Colonic mucosa (tissue), 4 donors: ENCODE data around the gene PPARG. TPM values are rescaled to one million over a fixed set of nuclear protein-coding genes. Genes with fewer than 3 reads are reported as not detected.

Source experiments
- DNase-seq: peaks from one replicate; pipeline ENCODE4 v3.0.0-alpha.2; 2020
- H3K27ac ChIP-seq: fragments of 200-600 bp; one replicate; pipeline ENCODE4 v1.8.0; 2021
- H3K27me3 ChIP-seq: fragments of 200-600 bp; one replicate; pipeline ENCODE4 v1.8.0; 2021
- H3K36me3 ChIP-seq: fragments of 200-600 bp; one replicate; pipeline ENCODE4 v1.8.0; 2021
- H3K4me1 ChIP-seq: fragments of 200-600 bp; one replicate; pipeline ENCODE4 v1.8.0; 2021; ENCODE audit warnings: mild to moderate bottlenecking
- H3K4me3 ChIP-seq: fragments of 200-600 bp; one replicate; pipeline ENCODE4 v1.8.0; 2021
- H3K9ac ChIP-seq, 2 donors: one replicate each; pipeline ENCODE4 v1.7.0; 2013; ENCODE audit warnings: control low read depth in 2 of 2, low read depth in 2 of 2, low read length in 2 of 2
- H3K9me3 ChIP-seq: fragments of 200-600 bp; one replicate; pipeline ENCODE4 v1.8.0; 2021
- CTCF ChIP-seq: fragments of 200-600 bp; IDR thresholded peaks from one replicate; pipeline ENCODE4 v1.8.0; 2022; ENCODE audit warnings: antibody characterized with exemption, mild to moderate bottlenecking
- intact Hi-C: fragments of 100-400 bp; cut with DNase I; formaldehyde crosslinking; loops from one replicate; pipeline ENCODE4 v1.14.1; 2022
- total RNA-seq, 2 donors: library from RNA; stranded (reverse); fragmentation: NEBNext Ultra II Directional in 1 of 2; extraction: Animal tissue kit (Norgen Biotek cat#: 25700) in 1 of 2; gene quantifications; one replicate each; pipeline ENCODE4 v1.2.1, GENCODE V29; 2021
- donor health status: healthy.
- donor health status: DM: no; HTN: no; CAD: no.
- donor health status: DM: no; HTN: no; CAD: no.

Gene PPARG
- total RNA-seq, 2 donors from 2014 or later = 85.2 to 169 TPM

- intact Hi-C loops = no loop called here
- TF ChIP-seq CTCF = no peak
These were observed 23.4 kb upstream of the PPARG start for GRCh38 chr3:12265508-12265907.

GRCh38 chr3:12266038-12266437 lies 22.8 kb upstream of the PPARG start:
- intact Hi-C loops = no loop called here
- Histone ChIP-seq H3K36me3 (no peaks in the 10 kb centered on the region), H3K9ac (no peak overlapping the region), H3K27ac (no peak overlapping the region), H3K9me3 (no peaks in the 10 kb centered on the region), H3K27me3 (no peaks in the 10 kb centered on the region), H3K4me1 (no peaks in the 10 kb centered on the region), H3K4me3 (no peak overlapping the region)
- no peak for DNase-seq
- TF ChIP-seq CTCF = no peak

More at GRCh38 chr3:12265508-12265907, 23.4 kb upstream of the PPARG start:
- no peaks in the 10 kb centered on the region for H3K36me3 ChIP-seq
- H3K4me1 ChIP-seq = no peaks in the 10 kb centered on the region
- no peak overlapping the region for H3K27ac ChIP-seq
- no peaks in the 10 kb centered on the region for H3K9me3 ChIP-seq
- H3K9ac ChIP-seq = no peak overlapping the region
- DNase-seq = no peak
- H3K27me3 ChIP-seq = no peaks in the 10 kb centered on the region
- no peak overlapping the region for H3K4me3 ChIP-seq

- H3K27me3 ChIP-seq = no peaks in the 10 kb centered on the region
- no peak for DNase-seq
- H3K4me1 ChIP-seq = no peaks in the 10 kb centered on the region
- H3K27ac ChIP-seq = no peak overlapping the region
- no peak overlapping the region for H3K9ac ChIP-seq
- no peaks in the 10 kb centered on the region for H3K9me3 ChIP-seq
- H3K36me3 ChIP-seq = no peaks in the 10 kb centered on the region
- H3K4me3 ChIP-seq = no peak overlapping the region
- no peak for TF ChIP-seq CTCF
- intact Hi-C loops = no loop called here
These were observed 21.4 kb upstream of the PPARG start for GRCh38 chr3:12267376-12268030.

GRCh38 chr3:12268049-12268735 lies 20.7 kb upstream of the PPARG start:
- DNase-seq = no peak
- H3K4me1 ChIP-seq = no peaks in the 10 kb centered on the region
- no peaks in the 10 kb centered on the region for H3K9me3 ChIP-seq
- TF ChIP-seq CTCF = no peak
- intact Hi-C loops = no loop called here
- no peak overlapping the region for H3K27ac ChIP-seq
- no peak overlapping the region for H3K9ac ChIP-seq
- H3K36me3 ChIP-seq = no peaks in the 10 kb centered on the region
- no peak overlapping the region for H3K4me3 ChIP-seq
- H3K27me3 ChIP-seq = no peaks in the 10 kb centered on the region

GRCh38 chr3:12270976-12271375 lies 17.9 kb upstream of the PPARG start:
- no peak overlapping the region for H3K4me3 ChIP-seq
- H3K9ac ChIP-seq = no peak overlapping the region
- DNase-seq = no peak
- no peak overlapping the region for H3K27ac ChIP-seq
- intact Hi-C loops = no loop called here
- H3K9me3 ChIP-seq = no peaks in the 10 kb centered on the region
- H3K4me1 ChIP-seq = no peaks in the 10 kb centered on the region
- H3K27me3 ChIP-seq = no peaks in the 10 kb centered on the region
- TF ChIP-seq CTCF = no peak
- no peaks in the 10 kb centered on the region for H3K36me3 ChIP-seq
